OCI-LY7 (cell line): ENCODE results near the gene ROCK2. TPM values are rescaled to one million over a fixed set of nuclear protein-coding genes. Genes with fewer than 3 reads are reported as not detected.

Source experiments
- BruUV-seq: library from RNA; stranded (reverse); fragments of 400-500 nt; replicated peaks from 2 replicates; lab custom pipeline; 2021; lab: Mats Ljungman, UMichigan
- CTCF ChIA-PET: fragments of 300-600 bp; sonication (Branson Sonifier 250); formaldehyde crosslinking; loops from one replicate; lab custom pipeline; 2022; ENCODE audit warnings: antibody characterized with exemption; ENCODE audit not compliant: unreplicated experiment; lab: Charles Lee
- POLR2A ChIA-PET: fragments of 300-600 bp; sonication (Branson Sonifier 250); formaldehyde crosslinking; loops from one replicate; lab custom pipeline; 2022; ENCODE audit warnings: antibody characterized with exemption; lab: Charles Lee
- DNase-seq: peaks from one replicate; pipeline ENCODE4 v3.0.0-alpha.2; 2015; ENCODE audit warnings: low spot score
- H2AFZ ChIP-seq: fragments of 200-600 bp; sonication (generic), shearing (Covaris generic); 2 replicates; pipeline ENCODE4 v1.6.1; 2014; ENCODE audit warnings: mild to moderate bottlenecking, antibody characterized with exemption, low read length, moderate library complexity
- H3K27ac ChIP-seq: fragments of 200-600 bp; sonication (generic); 2 replicates; pipeline ENCODE4 v1.5.1; 2014; ENCODE audit warnings: mixed run types, low read depth, mild to moderate bottlenecking, moderate library complexity, low read length, inconsistent platforms; ENCODE audit not compliant: poor library complexity, severe bottlenecking
- H3K36me3 ChIP-seq: fragments of 200-600 bp; sonication (generic); 2 replicates; pipeline ENCODE4 v1.6.1; 2014; ENCODE audit warnings: mild to moderate bottlenecking, antibody characterized with exemption, low read length, moderate library complexity, mixed read lengths; ENCODE audit not compliant: insufficient read depth
- H3K4me1 ChIP-seq: fragments of 200-600 bp; sonication (generic); 2 replicates; pipeline ENCODE4 v1.5.1; 2014; ENCODE audit warnings: mild to moderate bottlenecking, low read length; ENCODE audit not compliant: insufficient read depth, poor library complexity, severe bottlenecking
- H3K4me2 ChIP-seq: fragments of 200-600 bp; sonication (generic); 2 replicates; pipeline ENCODE4 v1.6.1; 2014; ENCODE audit warnings: mild to moderate bottlenecking, low read length
- H3K4me3 ChIP-seq: fragments of 200-600 bp; sonication (generic); 2 replicates; pipeline ENCODE4 v1.5.1; 2014; ENCODE audit warnings: mild to moderate bottlenecking, low read depth, low read length; ENCODE audit not compliant: poor library complexity, severe bottlenecking
- H3K79me2 ChIP-seq: fragments of 200-600 bp; sonication (generic); 2 replicates; pipeline ENCODE4 v1.6.1; 2016; ENCODE audit warnings: low read depth, mild to moderate bottlenecking, low read length, moderate library complexity, mixed read lengths; ENCODE audit not compliant: insufficient read depth
- H3K9me2 ChIP-seq: fragments of 200-600 bp; sonication (generic); 2 replicates; pipeline ENCODE4 v1.6.1; 2016; ENCODE audit warnings: mild to moderate bottlenecking, low read length, mixed read lengths; ENCODE audit not compliant: insufficient read depth
- H3K9me3 ChIP-seq: fragments of 200-600 bp; sonication (generic); 2 replicates; pipeline ENCODE4 v1.6.1; 2014; ENCODE audit warnings: mild to moderate bottlenecking, mixed run types, low read length, mixed read lengths
- H4K20me1 ChIP-seq: fragments of 200-600 bp; sonication (generic); 2 replicates; pipeline ENCODE4 v1.6.1; 2014; ENCODE audit warnings: mild to moderate bottlenecking, antibody characterized with exemption, low read length, moderate library complexity, mixed read lengths; ENCODE audit not compliant: insufficient read depth
- CTCF ChIP-seq: fragments of 200-600 bp; sonication (generic); conservative IDR thresholded peaks from 2 replicates; pipeline ENCODE4 v1.5.1; 2014; ENCODE audit warnings: mild to moderate bottlenecking, antibody characterized with exemption, low read length, moderate library complexity, mixed read lengths
- EZH2phosphoT487 ChIP-seq: fragments of 200-600 bp; sonication (generic); IDR thresholded peaks from 2 replicates; pipeline ENCODE4 v1.6.1; 2018; ENCODE audit warnings: low read depth, borderline replicate concordance, mild to moderate bottlenecking, mixed run types, antibody characterized with exemption, low read length, moderate library complexity, mixed read lengths
- intact Hi-C: fragments of 100-400 bp; cut with micrococcal nuclease; formaldehyde crosslinking; loops from one replicate; pipeline ENCODE4 v1.10.0; 2022; ENCODE audit not compliant: unreplicated experiment
- total RNA-seq, 2 experiments: library from RNA; depleted of rRNA in 1 of 2; stranded (reverse); fragments of >200 nt in 1 of 2; shearing (Covaris generic) in 1 of 2; gene quantifications; 2 replicates each; pipeline ENCODE4 v1.2.3, GENCODE V29; 2014 to 2022

The ROCK2 gene
- total RNA-seq, 2 experiments from 2014 or later: 12.4 to 21.0 TPM

GRCh38 chr2:11174222-11174621 is 170.2 kb downstream of the ROCK2 start:
- no peak overlapping the region for H3K4me2 ChIP-seq
- H3K4me1 ChIP-seq: no peaks in the 10 kb centered on the region
- DNase-seq: no peak
- no peaks in the 10 kb centered on the region for H3K36me3 ChIP-seq
- H2AFZ ChIP-seq: no peak overlapping the region
- CTCF ChIA-PET: no interaction called here
- no peaks in the 10 kb centered on the region for H3K9me2 ChIP-seq
- POLR2A ChIA-PET: no interaction called here
- TF ChIP-seq CTCF (no peak), EZH2phosphoT487 (no peak)
- no peak overlapping the region for H3K27ac ChIP-seq
- H3K79me2 ChIP-seq: no peaks in the 10 kb centered on the region
- no peaks in the 10 kb centered on the region for H4K20me1 ChIP-seq
- H3K4me3 ChIP-seq: no peak overlapping the region
- intact Hi-C loops: no loop called here
- no TSS peak for BruUV-seq
- no peaks in the 10 kb centered on the region for H3K9me3 ChIP-seq

- Histone ChIP-seq H3K9me2 (no peaks in the 10 kb centered on the region), H3K4me2 (no peak overlapping the region), H3K4me3 (no peak overlapping the region), H3K36me3 (no peaks in the 10 kb centered on the region), H2AFZ (no peak overlapping the region), H3K9me3 (no peaks in the 10 kb centered on the region), H3K79me2 (no peaks in the 10 kb centered on the region), H3K27ac (no peak overlapping the region), H3K4me1 (no peaks in the 10 kb centered on the region), H4K20me1 (no peaks in the 10 kb centered on the region)
- no peak for DNase-seq
- TF ChIP-seq EZH2phosphoT487 (no peak), CTCF (no peak)
- ChIA-PET CTCF (no interaction called here), POLR2A (no interaction called here)
- intact Hi-C loops: no loop called here
- no TSS peak for BruUV-seq
Measured at GRCh38 chr2:11169333-11169732, 175.1 kb downstream of the ROCK2 start.

GRCh38 chr2:11168488-11168887 is 175.9 kb downstream of the ROCK2 start:
- Histone ChIP-seq H3K9me2 (no peaks in the 10 kb centered on the region), H3K4me1 (no peaks in the 10 kb centered on the region), H3K36me3 (no peaks in the 10 kb centered on the region), H4K20me1 (no peaks in the 10 kb centered on the region), H3K4me2 (no peak overlapping the region), H3K27ac (no peak overlapping the region), H3K9me3 (no peaks in the 10 kb centered on the region), H3K79me2 (no peaks in the 10 kb centered on the region), H3K4me3 (no peak overlapping the region), H2AFZ (no peak overlapping the region)
- no TSS peak for BruUV-seq
- intact Hi-C loops: no loop called here
- ChIA-PET CTCF (no interaction called here), POLR2A (interaction anchor here (0.6 to 0.7 kb wide), 2 partner anchors 14 to 39 kb away, joined by 3 read pairs; no protein-coding TSS in a partner anchor)
- TF ChIP-seq EZH2phosphoT487 (no peak), CTCF (no peak)
- no peak for DNase-seq
